ENCODE data around the gene RPTOR. TPM values are rescaled to one million over a fixed set of nuclear protein-coding genes. Genes with fewer than 3 reads are reported as not detected.

RPTOR gene
- polyA plus RNA-seq, 1 donor from 2014 or later, result 8.0 TPM

DNA sequence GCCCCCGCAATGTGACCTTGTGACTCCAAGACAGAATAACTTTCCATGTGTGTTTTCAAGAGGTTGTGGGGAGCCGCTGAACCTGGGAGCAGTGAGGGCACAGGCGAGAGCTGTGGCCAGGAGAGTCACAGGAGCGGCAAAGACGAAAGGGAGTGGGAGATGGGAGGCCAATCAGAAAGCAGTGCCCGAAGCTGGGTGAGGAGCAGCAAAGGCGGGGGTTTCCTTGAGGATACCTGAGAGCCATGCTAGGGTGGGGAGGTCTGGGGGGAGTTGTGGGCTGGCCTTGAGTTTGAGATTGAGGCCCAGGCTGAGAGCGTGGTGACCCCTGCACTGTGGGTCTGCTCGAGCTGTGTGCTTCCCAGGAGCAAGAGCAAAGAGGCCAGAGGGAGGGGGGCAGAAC, 45.1 kb upstream of the RPTOR start:
- no peak overlapping the region for H3K27ac ChIP-seq (ENCODE audit: low read length)
- H3K9me3 ChIP-seq (ENCODE audit: low read length), result no peaks in the 10 kb centered on the region
- H3K9me2 ChIP-seq (ENCODE audit: insufficient read depth, low read length), result no peaks in the 10 kb centered on the region
- no peaks in the 10 kb centered on the region for H3K36me3 ChIP-seq (ENCODE audit: insufficient read depth, low read length)
- H3K4me2 ChIP-seq (ENCODE audit: low read length), result no peak overlapping the region
- no peaks in the 10 kb centered on the region for H3K79me2 ChIP-seq (replicated peaks; ENCODE audit: insufficient read depth, low read length)
- H3K27me3 ChIP-seq (ENCODE audit: insufficient read depth, low read depth, low read length), result no peaks in the 10 kb centered on the region
- no peak overlapping the region for H2AFZ ChIP-seq (ENCODE audit: low read depth, low read length)
- no peaks in the 10 kb centered on the region for H4K20me1 ChIP-seq (ENCODE audit: insufficient read depth)
- TF ChIP-seq SMC3 (conservative IDR thresholded peaks at IDR 0.05; ENCODE audit: poor library complexity) (no peak), EZH2 (IDR thresholded peaks at IDR 0.05; ENCODE audit: borderline replicate concordance, insufficient read depth, low read length, poor library complexity, severe bottlenecking) (no peak), TAF1 (IDR thresholded peaks at IDR 0.05; ENCODE audit: low read depth) (no peak), EP300 (conservative IDR thresholded peaks at IDR 0.05; ENCODE audit: poor library complexity, severe bottlenecking) (no peak), RAD21 (conservative IDR thresholded peaks at IDR 0.05) (no peak), MXI1 (conservative IDR thresholded peaks at IDR 0.05; ENCODE audit: poor library complexity, severe bottlenecking) (no peak), POLR2AphosphoS5 (IDR thresholded peaks at IDR 0.05) (no peak)
- TF ChIP-seq, protein P1, sequence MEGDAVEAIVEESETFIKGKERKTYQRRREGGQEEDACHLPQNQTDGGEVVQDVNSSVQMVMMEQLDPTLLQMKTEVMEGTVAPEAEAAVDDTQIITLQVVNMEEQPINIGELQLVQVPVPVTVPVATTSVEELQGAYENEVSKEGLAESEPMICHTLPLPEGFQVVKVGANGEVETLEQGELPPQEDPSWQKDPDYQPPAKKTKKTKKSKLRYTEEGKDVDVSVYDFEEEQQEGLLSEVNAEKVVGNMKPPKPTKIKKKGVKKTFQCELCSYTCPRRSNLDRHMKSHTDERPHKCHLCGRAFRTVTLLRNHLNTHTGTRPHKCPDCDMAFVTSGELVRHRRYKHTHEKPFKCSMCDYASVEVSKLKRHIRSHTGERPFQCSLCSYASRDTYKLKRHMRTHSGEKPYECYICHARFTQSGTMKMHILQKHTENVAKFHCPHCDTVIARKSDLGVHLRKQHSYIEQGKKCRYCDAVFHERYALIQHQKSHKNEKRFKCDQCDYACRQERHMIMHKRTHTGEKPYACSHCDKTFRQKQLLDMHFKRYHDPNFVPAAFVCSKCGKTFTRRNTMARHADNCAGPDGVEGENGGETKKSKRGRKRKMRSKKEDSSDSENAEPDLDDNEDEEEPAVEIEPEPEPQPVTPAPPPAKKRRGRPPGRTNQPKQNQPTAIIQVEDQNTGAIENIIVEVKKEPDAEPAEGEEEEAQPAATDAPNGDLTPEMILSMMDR (IDR thresholded peaks at IDR 0.05; ENCODE audit: poor library complexity, severe bottlenecking), result no peak
- TF ChIP-seq, protein P2, sequence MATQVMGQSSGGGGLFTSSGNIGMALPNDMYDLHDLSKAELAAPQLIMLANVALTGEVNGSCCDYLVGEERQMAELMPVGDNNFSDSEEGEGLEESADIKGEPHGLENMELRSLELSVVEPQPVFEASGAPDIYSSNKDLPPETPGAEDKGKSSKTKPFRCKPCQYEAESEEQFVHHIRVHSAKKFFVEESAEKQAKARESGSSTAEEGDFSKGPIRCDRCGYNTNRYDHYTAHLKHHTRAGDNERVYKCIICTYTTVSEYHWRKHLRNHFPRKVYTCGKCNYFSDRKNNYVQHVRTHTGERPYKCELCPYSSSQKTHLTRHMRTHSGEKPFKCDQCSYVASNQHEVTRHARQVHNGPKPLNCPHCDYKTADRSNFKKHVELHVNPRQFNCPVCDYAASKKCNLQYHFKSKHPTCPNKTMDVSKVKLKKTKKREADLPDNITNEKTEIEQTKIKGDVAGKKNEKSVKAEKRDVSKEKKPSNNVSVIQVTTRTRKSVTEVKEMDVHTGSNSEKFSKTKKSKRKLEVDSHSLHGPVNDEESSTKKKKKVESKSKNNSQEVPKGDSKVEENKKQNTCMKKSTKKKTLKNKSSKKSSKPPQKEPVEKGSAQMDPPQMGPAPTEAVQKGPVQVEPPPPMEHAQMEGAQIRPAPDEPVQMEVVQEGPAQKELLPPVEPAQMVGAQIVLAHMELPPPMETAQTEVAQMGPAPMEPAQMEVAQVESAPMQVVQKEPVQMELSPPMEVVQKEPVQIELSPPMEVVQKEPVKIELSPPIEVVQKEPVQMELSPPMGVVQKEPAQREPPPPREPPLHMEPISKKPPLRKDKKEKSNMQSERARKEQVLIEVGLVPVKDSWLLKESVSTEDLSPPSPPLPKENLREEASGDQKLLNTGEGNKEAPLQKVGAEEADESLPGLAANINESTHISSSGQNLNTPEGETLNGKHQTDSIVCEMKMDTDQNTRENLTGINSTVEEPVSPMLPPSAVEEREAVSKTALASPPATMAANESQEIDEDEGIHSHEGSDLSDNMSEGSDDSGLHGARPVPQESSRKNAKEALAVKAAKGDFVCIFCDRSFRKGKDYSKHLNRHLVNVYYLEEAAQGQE (IDR thresholded peaks at IDR 0.05; ENCODE audit: borderline replicate concordance), result no peak
- H3K4me3 ChIP-seq (ENCODE audit: low read length), result no peak overlapping the region
- H3F3A ChIP-seq (ENCODE audit: insufficient read depth, low read length, poor library complexity, severe bottlenecking), result no peaks in the 10 kb centered on the region
- no peak overlapping the region for H3K9ac ChIP-seq (ENCODE audit: low read length)

DNA sequence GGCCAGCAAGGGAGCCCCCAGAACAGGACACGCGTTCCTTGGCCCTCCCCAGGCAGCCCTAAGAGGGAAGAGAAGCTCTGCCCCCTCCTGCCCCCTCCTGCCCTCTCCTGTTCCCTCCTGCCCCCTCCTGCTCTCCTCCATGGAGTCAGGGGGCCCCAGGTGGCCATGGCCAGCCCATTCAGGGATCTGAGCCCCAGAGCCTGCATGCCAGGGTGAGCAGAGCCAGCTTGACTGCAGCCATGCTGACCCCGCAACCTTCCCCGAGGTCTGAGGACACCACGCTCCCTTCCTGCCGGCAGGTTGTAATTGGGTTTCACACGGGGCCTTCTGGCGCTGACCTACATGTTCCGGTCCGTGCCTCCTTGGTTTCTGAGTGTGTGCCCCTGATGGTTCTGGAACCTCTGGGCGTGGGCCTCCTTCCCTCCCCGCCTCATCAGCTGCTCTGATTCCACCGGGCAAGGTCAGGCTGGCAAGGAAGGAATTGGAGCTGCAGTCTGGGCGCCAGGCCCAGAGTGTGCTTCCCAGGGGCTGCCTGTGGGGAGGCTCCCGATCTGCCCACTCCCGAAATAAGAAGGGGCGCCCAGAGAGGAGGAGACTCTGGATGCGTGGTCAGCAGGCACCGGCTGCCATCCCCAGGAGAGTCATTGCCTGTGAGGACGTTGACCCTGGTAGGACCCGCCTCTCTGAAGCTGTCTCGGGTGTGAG, 44.5 kb upstream of the RPTOR start:
- H2AFZ ChIP-seq (ENCODE audit: low read depth, low read length), result no peak overlapping the region
- TF ChIP-seq SMC3 (conservative IDR thresholded peaks at IDR 0.05; ENCODE audit: poor library complexity), result no peak
- no peak for TF ChIP-seq EP300 (conservative IDR thresholded peaks at IDR 0.05; ENCODE audit: poor library complexity, severe bottlenecking)
- TF ChIP-seq, protein P2 (IDR thresholded peaks at IDR 0.05; ENCODE audit: borderline replicate concordance), result no peak
- TF ChIP-seq RAD21 (conservative IDR thresholded peaks at IDR 0.05), result no peak
- no peak for TF ChIP-seq EZH2 (IDR thresholded peaks at IDR 0.05; ENCODE audit: borderline replicate concordance, insufficient read depth, low read length, poor library complexity, severe bottlenecking)
- TF ChIP-seq, protein P1 (IDR thresholded peaks at IDR 0.05; ENCODE audit: poor library complexity, severe bottlenecking), result no peak
- TF ChIP-seq TAF1 (IDR thresholded peaks at IDR 0.05; ENCODE audit: low read depth), result no peak
- no peak for TF ChIP-seq POLR2AphosphoS5 (IDR thresholded peaks at IDR 0.05)
- TF ChIP-seq MXI1 (conservative IDR thresholded peaks at IDR 0.05; ENCODE audit: poor library complexity, severe bottlenecking), result no peak

More for the DNA sequence above, 44.5 kb upstream of the RPTOR start:
- H4K20me1 ChIP-seq (ENCODE audit: insufficient read depth), result no peaks in the 10 kb centered on the region
- H3K4me2 ChIP-seq (ENCODE audit: low read length), result no peak overlapping the region
- H3K9ac ChIP-seq (ENCODE audit: low read length), result no peak overlapping the region
- no peaks in the 10 kb centered on the region for H3K36me3 ChIP-seq (ENCODE audit: insufficient read depth, low read length)
- no peaks in the 10 kb centered on the region for H3K9me2 ChIP-seq (ENCODE audit: insufficient read depth, low read length)
- H3F3A ChIP-seq (ENCODE audit: insufficient read depth, low read length, poor library complexity, severe bottlenecking), result no peaks in the 10 kb centered on the region
- H3K27me3 ChIP-seq (ENCODE audit: insufficient read depth, low read depth, low read length), result no peaks in the 10 kb centered on the region
- H3K9me3 ChIP-seq (ENCODE audit: low read length), result no peaks in the 10 kb centered on the region
- H3K4me3 ChIP-seq (ENCODE audit: low read length), result no peak overlapping the region
- H3K79me2 ChIP-seq (replicated peaks; ENCODE audit: insufficient read depth, low read length), result no peaks in the 10 kb centered on the region
- H3K27ac ChIP-seq (ENCODE audit: low read length), result no peak overlapping the region
